ENCODE data around the gene NAA40.

The NAA40 gene

GRCh38 chr11:63938479-63939396, at the start of gene NAA40:
TSS of gene NAA40 (plus strand) at chr11:63939002. CDS start at chr11:63939097, 95 bp downstream.
- peak; percentile 98 for DNase-seq

- DNase-seq, result no peak
These were observed 49.5 kb upstream of the NAA40 start for GRCh38 chr11:63889344-63889743.

GRCh38 chr11:63890368-63890767, 48.4 kb upstream of the NAA40 start:
- DNase-seq, result no peak

GRCh38 chr11:63892228-63892627, 46.6 kb upstream of the NAA40 start:
- no peak for DNase-seq

GRCh38 chr11:63893355-63893754, 45.4 kb upstream of the NAA40 start:
- DNase-seq, result no peak

GRCh38 chr11:63896071-63896470, 42.7 kb upstream of the NAA40 start:
- DNase-seq, result peak; percentile 5

GRCh38 chr11:63897459-63898146, 41.2 kb upstream of the NAA40 start:
- no peak for DNase-seq

GRCh38 chr11:63901660-63902059, 37.1 kb upstream of the NAA40 start:
- no peak for DNase-seq

GRCh38 chr11:63903884-63904283, 34.9 kb upstream of the NAA40 start:
- no peak for DNase-seq

- no peak for DNase-seq
These were observed 34.1 kb upstream of the NAA40 start for GRCh38 chr11:63904743-63905142.

GRCh38 chr11:63905179-63905578, 33.6 kb upstream of the NAA40 start:
- no peak for DNase-seq

- DNase-seq, result no peak
These were observed 32.7 kb upstream of the NAA40 start for GRCh38 chr11:63906087-63906486.

GRCh38 chr11:63906585-63906984, 32.2 kb upstream of the NAA40 start:
- DNase-seq, result no peak

GRCh38 chr11:63907063-63907462, 31.7 kb upstream of the NAA40 start:
- no peak for DNase-seq

- DNase-seq, result no peak
These were observed 30.8 kb upstream of the NAA40 start for GRCh38 chr11:63907808-63908530.

GRCh38 chr11:63908631-63909401, 30.0 kb upstream of the NAA40 start:
- no peak for DNase-seq

- DNase-seq, result no peak
These were observed 29.0 kb upstream of the NAA40 start for GRCh38 chr11:63909591-63910506.

- no peak for DNase-seq
These were observed 28.1 kb upstream of the NAA40 start for GRCh38 chr11:63910675-63911074.

- DNase-seq, result no peak
These were observed 27.4 kb upstream of the NAA40 start for GRCh38 chr11:63911440-63911839.

- no peak for DNase-seq
These were observed 26.9 kb upstream of the NAA40 start for GRCh38 chr11:63911876-63912275.

GRCh38 chr11:63912678-63913077, 26.1 kb upstream of the NAA40 start:
- no peak for DNase-seq

All from NCI-H1105 treated with DMSO at 0.1 percent for 48 hours (cell line).